Measurements from ENCODE around the gene BTG4.

The BTG4 gene

GRCh38 chr11:111535281-111535680 is 23.1 kb upstream of the BTG4 start:
- H3K4me3 ChIP-seq (ENCODE audit: control insufficient read depth in 1 of 7, extremely low read depth in 1 of 7, insufficient read depth in 4 of 7, low read depth in 2 of 7, low read length in 6 of 7): no peak overlapping the region
- H3K27ac ChIP-seq (ENCODE audit: insufficient read depth in 1 of 2, low read depth in 1 of 2, low read length in 2 of 2, poor library complexity in 1 of 2, severe bottlenecking in 2 of 2): no peak overlapping the region
- H3K36me3 ChIP-seq (ENCODE audit: control insufficient read depth in 4 of 4, insufficient read depth in 4 of 4, low read length in 3 of 4): no peaks in the 10 kb centered on the region
- WGBS (ENCODE audit: insufficient coverage): 97% methylated on average over 5 of the region's 6 CpGs
- ChIA-PET CTCF (no interaction called here), POLR2A (no interaction called here)
- H3K4me1 ChIP-seq (ENCODE audit: control extremely low read depth in 1 of 4, control insufficient read depth in 4 of 4, insufficient read depth in 4 of 4, low read length in 3 of 4): peaks cover 0 to 8% (median 6%) of the 10 kb centered on the region in 4 experiments
- peaks cover 3 to 22% (median 16%) of the 10 kb centered on the region in 5 experiments for H3K27me3 ChIP-seq (replicated peaks in 2 of 5; ENCODE audit: control insufficient read depth in 4 of 5, insufficient read depth in 5 of 5, low read length in 4 of 5)
- H3K9me3 ChIP-seq (ENCODE audit: control extremely low read depth in 1 of 5, control insufficient read depth in 4 of 5, insufficient read depth in 2 of 5, low read depth in 1 of 5, low read length in 4 of 5): peaks cover 0 to 3% (median 0%) of the 10 kb centered on the region in 5 experiments
- DNase-seq: no peak

- no peak for DNase-seq
- H3K4me1 ChIP-seq (ENCODE audit: control extremely low read depth in 1 of 4, control insufficient read depth in 4 of 4, insufficient read depth in 4 of 4, low read length in 3 of 4): peaks cover 0 to 6% (median 0%) of the 10 kb centered on the region in 4 experiments
- ChIA-PET POLR2A (interaction anchor here (0.6 kb wide), 1 partner anchor 9 kb away, joined by 4 read pairs; no protein-coding TSS in a partner anchor), CTCF (no interaction called here)
- no peaks in the 10 kb centered on the region for H3K36me3 ChIP-seq (ENCODE audit: control insufficient read depth in 4 of 4, insufficient read depth in 4 of 4, low read length in 3 of 4)
- WGBS (ENCODE audit: insufficient coverage): 95% methylated on average over 4 of the region's 5 CpGs
- H3K27ac ChIP-seq (ENCODE audit: insufficient read depth in 1 of 2, low read depth in 1 of 2, low read length in 2 of 2, poor library complexity in 1 of 2, severe bottlenecking in 2 of 2): no peak overlapping the region
- H3K27me3 ChIP-seq (replicated peaks in 2 of 5; ENCODE audit: control insufficient read depth in 4 of 5, insufficient read depth in 5 of 5, low read length in 4 of 5): peaks cover 0 to 5% (median 3%) of the 10 kb centered on the region in 5 experiments
- H3K9me3 ChIP-seq (ENCODE audit: control extremely low read depth in 1 of 5, control insufficient read depth in 4 of 5, insufficient read depth in 2 of 5, low read depth in 1 of 5, low read length in 4 of 5): no peaks in the 10 kb centered on the region
- no peak overlapping the region for H3K4me3 ChIP-seq (ENCODE audit: control insufficient read depth in 1 of 7, extremely low read depth in 1 of 7, insufficient read depth in 4 of 7, low read depth in 2 of 7, low read length in 6 of 7)
Observed at GRCh38 chr11:111532365-111532709, 20.2 kb upstream of the BTG4 start.

- Histone ChIP-seq H3K27ac (ENCODE audit: insufficient read depth in 1 of 2, low read depth in 1 of 2, low read length in 2 of 2, poor library complexity in 1 of 2, severe bottlenecking in 2 of 2) (no peak overlapping the region), H3K4me3 (ENCODE audit: control insufficient read depth in 1 of 7, extremely low read depth in 1 of 7, insufficient read depth in 4 of 7, low read depth in 2 of 7, low read length in 6 of 7) (no peak overlapping the region), H3K27me3 (replicated peaks in 2 of 5; ENCODE audit: control insufficient read depth in 4 of 5, insufficient read depth in 5 of 5, low read length in 4 of 5) (peaks cover 0 to 5% (median 3%) of the 10 kb centered on the region in 5 experiments), H3K36me3 (ENCODE audit: control insufficient read depth in 4 of 4, insufficient read depth in 4 of 4, low read length in 3 of 4) (no peaks in the 10 kb centered on the region), H3K9me3 (ENCODE audit: control extremely low read depth in 1 of 5, control insufficient read depth in 4 of 5, insufficient read depth in 2 of 5, low read depth in 1 of 5, low read length in 4 of 5) (no peaks in the 10 kb centered on the region), H3K4me1 (ENCODE audit: control extremely low read depth in 1 of 4, control insufficient read depth in 4 of 4, insufficient read depth in 4 of 4, low read length in 3 of 4) (peaks cover 0 to 6% (median 0%) of the 10 kb centered on the region in 4 experiments)
- POLR2A ChIA-PET: interaction anchor here (0.6 kb wide), 1 partner anchor 9 kb away, joined by 4 read pairs; no protein-coding TSS in a partner anchor
- peak in 2 of 3 donors; percentile 70 to 74 for DNase-seq
- CTCF ChIA-PET: interaction anchor here (0.8 kb wide), 1 partner anchor 9 kb away, joined by 3 read pairs; no protein-coding TSS in a partner anchor
- 84% methylated on average over 4 of the region's 9 CpGs for WGBS (ENCODE audit: insufficient coverage)
Observed at GRCh38 chr11:111531687-111532364, 19.6 kb upstream of the BTG4 start.

GRCh38 chr11:111531136-111531535 is 18.9 kb upstream of the BTG4 start:
- CTCF ChIA-PET: interaction anchor here (0.8 kb wide), 1 partner anchor 8 kb away, joined by 3 read pairs; no protein-coding TSS in a partner anchor
- DNase-seq: no peak
- H3K4me3 ChIP-seq (ENCODE audit: control insufficient read depth in 1 of 7, extremely low read depth in 1 of 7, insufficient read depth in 4 of 7, low read depth in 2 of 7, low read length in 6 of 7): no peak overlapping the region
- H3K27me3 ChIP-seq (replicated peaks in 2 of 5; ENCODE audit: control insufficient read depth in 4 of 5, insufficient read depth in 5 of 5, low read length in 4 of 5): peaks cover 0 to 5% (median 3%) of the 10 kb centered on the region in 5 experiments
- H3K9me3 ChIP-seq (ENCODE audit: control extremely low read depth in 1 of 5, control insufficient read depth in 4 of 5, insufficient read depth in 2 of 5, low read depth in 1 of 5, low read length in 4 of 5): no peaks in the 10 kb centered on the region
- peaks cover 0 to 6% (median 0%) of the 10 kb centered on the region in 4 experiments for H3K4me1 ChIP-seq (ENCODE audit: control extremely low read depth in 1 of 4, control insufficient read depth in 4 of 4, insufficient read depth in 4 of 4, low read length in 3 of 4)
- no peaks in the 10 kb centered on the region for H3K36me3 ChIP-seq (ENCODE audit: control insufficient read depth in 4 of 4, insufficient read depth in 4 of 4, low read length in 3 of 4)
- H3K27ac ChIP-seq (ENCODE audit: insufficient read depth in 1 of 2, low read depth in 1 of 2, low read length in 2 of 2, poor library complexity in 1 of 2, severe bottlenecking in 2 of 2): no peak overlapping the region
- POLR2A ChIA-PET: no interaction called here

- Histone ChIP-seq H3K36me3 (ENCODE audit: control insufficient read depth in 4 of 4, insufficient read depth in 4 of 4, low read length in 3 of 4) (no peaks in the 10 kb centered on the region), H3K27ac (ENCODE audit: insufficient read depth in 1 of 2, low read depth in 1 of 2, low read length in 2 of 2, poor library complexity in 1 of 2, severe bottlenecking in 2 of 2) (no peak overlapping the region), H3K9me3 (ENCODE audit: control extremely low read depth in 1 of 5, control insufficient read depth in 4 of 5, insufficient read depth in 2 of 5, low read depth in 1 of 5, low read length in 4 of 5) (no peaks in the 10 kb centered on the region), H3K4me1 (ENCODE audit: control extremely low read depth in 1 of 4, control insufficient read depth in 4 of 4, insufficient read depth in 4 of 4, low read length in 3 of 4) (peaks cover 0 to 6% (median 0%) of the 10 kb centered on the region in 4 experiments), H3K27me3 (replicated peaks in 2 of 5; ENCODE audit: control insufficient read depth in 4 of 5, insufficient read depth in 5 of 5, low read length in 4 of 5) (peaks cover 0 to 5% (median 3%) of the 10 kb centered on the region in 5 experiments), H3K4me3 (ENCODE audit: control insufficient read depth in 1 of 7, extremely low read depth in 1 of 7, insufficient read depth in 4 of 7, low read depth in 2 of 7, low read length in 6 of 7) (no peak overlapping the region)
- DNase-seq: no peak
- no CpG with 5 or more reads among the region's 3 CpGs for WGBS (ENCODE audit: insufficient coverage)
- ChIA-PET POLR2A (no interaction called here), CTCF (interaction anchor here (0.7 to 1.1 kb wide), 2 partner anchors 60 to 76 kb away, joined by 3 to 4 read pairs; no protein-coding TSS in a partner anchor)
Observed at GRCh38 chr11:111530091-111530490, 17.9 kb upstream of the BTG4 start.

- ChIA-PET POLR2A (no interaction called here), CTCF (interaction anchor here (0.7 kb wide), 1 partner anchor 75 kb away, joined by 4 read pairs; no protein-coding TSS in a partner anchor)
- no CpG with 5 or more reads among the region's 1 CpG for WGBS (ENCODE audit: insufficient coverage)
Observed at GRCh38 chr11:111528557-111528956, 16.4 kb upstream of the BTG4 start.

DNA sequence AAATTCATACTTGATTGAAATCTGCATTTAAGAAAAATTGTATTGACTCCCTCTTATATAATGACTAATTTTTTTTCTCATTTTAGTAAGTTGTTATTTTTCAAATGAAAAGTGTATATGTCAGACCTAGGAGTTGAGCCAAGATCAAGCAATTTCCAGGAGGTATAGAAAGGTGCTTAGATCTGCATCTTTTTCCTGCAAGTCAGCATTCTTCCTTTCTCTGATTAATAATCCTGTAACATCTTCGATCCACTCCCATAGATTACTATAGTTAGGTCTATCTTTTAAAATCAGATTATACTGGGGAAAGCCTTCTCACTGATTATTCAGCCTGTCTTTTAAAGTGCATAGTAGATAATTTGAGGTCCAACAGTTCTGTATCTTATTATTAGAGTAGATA is 15.1 kb upstream of the BTG4 start:
- Histone ChIP-seq H3K4me1 (ENCODE audit: control extremely low read depth in 1 of 4, control insufficient read depth in 4 of 4, insufficient read depth in 4 of 4, low read length in 3 of 4) (peaks cover 0 to 6% (median 0%) of the 10 kb centered on the region in 4 experiments), H3K27me3 (replicated peaks in 2 of 5; ENCODE audit: control insufficient read depth in 4 of 5, insufficient read depth in 5 of 5, low read length in 4 of 5) (no peaks in the 10 kb centered on the region), H3K27ac (ENCODE audit: insufficient read depth in 1 of 2, low read depth in 1 of 2, low read length in 2 of 2, poor library complexity in 1 of 2, severe bottlenecking in 2 of 2) (no peak overlapping the region), H3K36me3 (ENCODE audit: control insufficient read depth in 4 of 4, insufficient read depth in 4 of 4, low read length in 3 of 4) (no peaks in the 10 kb centered on the region), H3K9me3 (ENCODE audit: control extremely low read depth in 1 of 5, control insufficient read depth in 4 of 5, insufficient read depth in 2 of 5, low read depth in 1 of 5, low read length in 4 of 5) (no peaks in the 10 kb centered on the region), H3K4me3 (ENCODE audit: control insufficient read depth in 1 of 7, extremely low read depth in 1 of 7, insufficient read depth in 4 of 7, low read depth in 2 of 7, low read length in 6 of 7) (no peak overlapping the region)
- DNase-seq: no peak
- POLR2A ChIA-PET: no interaction called here
- CTCF ChIA-PET: no interaction called here
- no CpG with 5 or more reads among the region's 1 CpG for WGBS (ENCODE audit: insufficient coverage)

More at GRCh38 chr11:111528557-111528956, 16.4 kb upstream of the BTG4 start:
- Histone ChIP-seq H3K27ac (ENCODE audit: insufficient read depth in 1 of 2, low read depth in 1 of 2, low read length in 2 of 2, poor library complexity in 1 of 2, severe bottlenecking in 2 of 2) (no peak overlapping the region), H3K4me3 (ENCODE audit: control insufficient read depth in 1 of 7, extremely low read depth in 1 of 7, insufficient read depth in 4 of 7, low read depth in 2 of 7, low read length in 6 of 7) (no peak overlapping the region), H3K4me1 (ENCODE audit: control extremely low read depth in 1 of 4, control insufficient read depth in 4 of 4, insufficient read depth in 4 of 4, low read length in 3 of 4) (peaks cover 0 to 6% (median 0%) of the 10 kb centered on the region in 4 experiments), H3K9me3 (ENCODE audit: control extremely low read depth in 1 of 5, control insufficient read depth in 4 of 5, insufficient read depth in 2 of 5, low read depth in 1 of 5, low read length in 4 of 5) (no peaks in the 10 kb centered on the region), H3K36me3 (ENCODE audit: control insufficient read depth in 4 of 4, insufficient read depth in 4 of 4, low read length in 3 of 4) (no peaks in the 10 kb centered on the region), H3K27me3 (replicated peaks in 2 of 5; ENCODE audit: control insufficient read depth in 4 of 5, insufficient read depth in 5 of 5, low read length in 4 of 5) (peaks cover 0 to 2% (median 0%) of the 10 kb centered on the region in 5 experiments)
- DNase-seq: peak in 2 of 3 donors; percentile 45 to 56
